ENCODE results near the gene PPP1R13L.
"Not testable (repeated sequence)": the region's sequence is repeated elsewhere in the genome, so short reads cannot be mapped to it uniquely, and the experiment has no call there.

The PPP1R13L gene

GRCh38 chr19:45336696-45337251, 68.1 kb downstream of the PPP1R13L start:
- H3K9me3 Mint-ChIP-seq = no peaks in the 10 kb centered on the region
- H3K4me1 Mint-ChIP-seq = peaks cover 13% of the 10 kb centered on the region
- no peak for ATAC-seq
- no peak overlapping the region for H3K4me3 Mint-ChIP-seq
- H3K27me3 Mint-ChIP-seq = peaks cover 39% of the 10 kb centered on the region
- no peak overlapping the region for H3K27ac Mint-ChIP-seq
- no peaks in the 10 kb centered on the region for H3K36me3 Mint-ChIP-seq

GRCh38 chr19:45334881-45335280, 70.0 kb downstream of the PPP1R13L start:
- H3K4me1 Mint-ChIP-seq, H3K27ac Mint-ChIP-seq, ATAC-seq, H3K36me3 Mint-ChIP-seq, H3K9me3 Mint-ChIP-seq, H3K4me3 Mint-ChIP-seq: not testable (repeated sequence)
- peaks cover 48% of the 10 kb centered on the region for H3K27me3 Mint-ChIP-seq

GRCh38 chr19:45333609-45334303, 71.1 kb downstream of the PPP1R13L start:
- Mint-ChIP-seq H3K4me1 (peaks cover 5% of the 10 kb centered on the region), H3K9me3 (no peaks in the 10 kb centered on the region), H3K4me3 (no peak overlapping the region), H3K27me3 (peaks cover 48% of the 10 kb centered on the region), H3K27ac (no peak overlapping the region), H3K36me3 (no peaks in the 10 kb centered on the region)
- no peak for ATAC-seq

- peaks cover 3% of the 10 kb centered on the region for H3K4me1 Mint-ChIP-seq
- no peaks in the 10 kb centered on the region for H3K9me3 Mint-ChIP-seq
- ATAC-seq = no peak
- no peak overlapping the region for H3K27ac Mint-ChIP-seq
- peaks cover 42% of the 10 kb centered on the region for H3K27me3 Mint-ChIP-seq
- no peak overlapping the region for H3K4me3 Mint-ChIP-seq
- H3K36me3 Mint-ChIP-seq = no peaks in the 10 kb centered on the region
These were observed 73.5 kb downstream of the PPP1R13L start for GRCh38 chr19:45331411-45331810.
